NCI-H446 (cell line): Measurements from ENCODE around the gene SF3A2.
"Not testable (repeated sequence)": the region's sequence is repeated elsewhere in the genome, so short reads cannot be mapped to it uniquely, and the experiment has no call there.

Source experiments
- DNase-seq, 2 experiments: peaks; one replicate each; lab custom pipeline; 2025; lab: John Stamatoyannopoulos, UW

The SF3A2 gene

DNA sequence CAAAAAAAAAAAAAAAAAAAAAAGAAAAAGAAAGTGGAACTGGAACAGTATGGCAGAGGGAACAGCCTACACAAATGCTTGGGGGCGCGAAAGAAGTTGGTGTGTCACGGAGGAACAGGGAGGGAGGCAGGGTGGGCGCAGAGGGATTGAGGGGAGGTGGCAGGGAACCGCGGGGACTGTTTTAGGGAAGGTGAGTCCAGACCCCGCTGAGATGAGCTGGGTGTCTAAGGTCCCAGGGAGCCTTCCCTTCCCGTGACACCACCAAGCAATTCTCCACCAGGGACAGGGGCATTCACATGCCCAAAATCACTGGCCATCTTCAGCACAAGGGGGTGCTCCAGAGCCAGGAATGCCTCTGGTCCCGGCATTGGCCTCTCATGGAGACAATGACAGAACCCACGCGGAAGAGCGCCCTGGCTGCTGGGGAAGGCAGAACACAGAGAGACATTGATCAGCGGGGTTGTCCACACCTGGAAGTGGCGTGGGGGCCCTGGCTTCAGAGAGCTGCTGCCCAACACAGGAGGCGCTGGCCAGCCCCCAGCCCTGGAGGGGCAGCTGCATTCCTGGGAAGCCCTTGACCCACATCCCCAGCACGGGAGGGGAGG, 38.4 kb downstream of the SF3A2 start:
- peak; percentile 24 to 70 for DNase-seq

DNA sequence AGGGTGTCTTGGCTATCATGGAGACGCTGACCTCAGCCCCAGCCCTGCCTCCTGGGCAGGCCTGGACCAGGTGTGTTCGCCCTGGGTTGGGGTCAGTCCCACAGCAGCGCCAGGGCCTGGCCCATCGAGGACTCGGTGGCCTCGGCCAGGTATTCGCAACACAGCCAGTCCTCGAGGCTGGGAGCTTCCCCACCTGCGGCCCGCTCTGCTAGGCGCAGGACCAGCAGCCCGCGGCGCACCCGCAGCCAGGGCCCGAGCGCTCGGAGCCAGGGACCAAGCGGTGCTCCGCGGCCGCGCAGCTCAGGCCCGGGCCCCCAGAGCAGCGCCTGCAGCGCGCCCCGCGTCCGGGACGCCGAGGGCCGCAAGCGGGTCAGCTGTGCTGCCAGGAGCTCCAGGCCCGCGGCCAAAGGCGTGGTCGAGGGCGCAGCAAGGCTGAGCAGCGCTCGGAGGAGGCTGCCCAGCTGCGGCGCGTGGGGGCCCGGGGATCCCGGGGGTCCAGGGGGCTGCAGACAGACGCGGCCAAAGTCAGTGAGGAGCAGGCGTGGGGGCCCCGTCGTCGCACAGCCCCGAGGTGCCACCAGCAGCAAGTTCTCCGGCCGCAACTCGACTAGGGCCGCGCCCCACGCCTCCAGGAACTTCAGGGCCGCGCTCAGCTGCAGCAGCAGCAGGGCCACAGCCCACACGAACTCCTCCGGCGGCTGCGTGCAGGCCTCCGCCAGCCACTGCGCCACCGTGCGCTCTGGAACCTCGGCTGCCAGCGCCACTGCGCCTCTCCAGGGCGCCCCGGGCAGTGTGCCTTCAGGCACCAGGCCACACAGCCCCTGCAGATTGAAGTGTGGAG, 39.2 kb downstream of the SF3A2 start:
- DNase-seq, result no peak

DNA sequence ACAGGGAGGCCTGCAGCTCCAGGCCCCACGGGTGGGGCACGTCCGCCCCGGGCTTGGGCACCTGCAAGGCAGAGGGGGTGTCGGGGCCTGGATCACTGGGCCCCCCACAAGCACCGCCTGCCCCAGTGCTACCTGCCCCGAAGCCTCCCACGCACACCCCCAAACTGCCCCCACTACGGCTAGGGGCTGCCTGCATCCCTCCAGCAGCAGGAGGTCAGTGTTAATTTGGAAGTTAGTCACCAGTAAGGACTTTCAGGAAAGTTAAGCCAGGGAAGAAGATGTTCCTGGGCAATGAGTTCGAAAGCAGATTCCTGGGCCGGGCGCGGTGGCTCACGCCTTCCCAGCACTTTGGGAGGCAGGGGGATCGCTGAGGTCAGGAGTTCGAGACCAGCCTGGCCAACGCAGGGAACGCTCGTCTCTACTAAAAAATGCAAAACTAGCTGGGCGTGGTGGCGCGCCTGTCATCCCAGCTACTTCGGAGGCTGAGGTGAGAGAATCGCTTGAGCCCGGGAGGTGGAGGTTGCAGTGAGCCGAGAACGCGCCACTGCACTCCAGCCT, 39.9 kb downstream of the SF3A2 start:
- DNase-seq, result no peak

DNA sequence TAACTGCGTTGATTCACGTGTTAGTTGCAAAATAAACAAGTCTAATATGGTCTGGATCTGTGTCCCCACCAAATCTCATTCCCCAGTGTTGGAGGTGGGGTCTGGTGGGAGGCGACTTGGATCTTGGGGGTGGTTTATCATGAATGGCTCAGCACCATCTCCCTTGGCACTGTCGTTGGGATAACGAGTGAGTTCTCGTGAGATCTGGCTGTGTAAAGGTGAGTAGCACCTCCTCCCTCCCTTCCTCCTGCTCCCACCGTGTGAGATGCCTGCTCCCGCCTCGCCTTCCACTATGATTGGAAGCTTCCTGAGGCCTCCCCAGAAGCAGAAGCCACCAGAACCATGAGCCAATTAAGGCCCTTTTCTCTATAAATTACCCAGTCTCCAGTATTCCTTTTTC, 40.5 kb downstream of the SF3A2 start:
- DNase-seq, result no peak

DNA sequence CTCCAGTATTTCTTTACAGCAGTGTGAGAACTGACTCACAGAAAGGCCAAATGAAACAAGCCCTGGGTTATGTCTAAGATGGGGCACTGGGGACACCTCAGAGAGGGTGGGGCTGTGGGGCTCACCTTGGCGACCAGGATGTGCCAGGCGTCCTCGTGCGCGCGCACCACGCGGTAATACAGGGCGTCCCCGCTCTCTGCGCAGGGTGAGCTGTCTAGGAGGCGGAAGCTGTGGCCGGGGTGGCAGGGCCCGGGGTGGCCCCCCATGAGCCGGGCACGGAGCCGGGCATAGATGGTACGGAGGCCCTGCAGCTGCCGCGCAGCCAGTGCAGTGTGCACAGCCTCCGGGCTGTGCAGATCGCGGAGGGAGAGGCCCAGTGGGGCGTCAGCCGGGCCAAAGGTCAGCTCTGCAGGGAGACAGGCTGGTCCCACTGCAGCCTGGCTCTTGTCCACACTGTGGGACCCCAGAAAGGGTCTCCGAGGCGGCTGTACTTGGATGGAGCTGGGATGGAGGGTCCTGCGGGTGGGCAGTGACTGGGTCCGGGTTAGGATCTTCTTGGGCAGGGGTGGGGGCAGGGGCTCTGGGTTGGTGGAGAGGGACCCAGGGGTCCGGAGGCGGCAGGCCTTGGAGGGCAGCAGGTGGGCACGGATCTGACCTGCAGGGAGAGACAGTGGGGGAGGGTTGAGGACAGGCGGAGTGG, 42.0 kb downstream of the SF3A2 start:
- DNase-seq, result no peak

DNA sequence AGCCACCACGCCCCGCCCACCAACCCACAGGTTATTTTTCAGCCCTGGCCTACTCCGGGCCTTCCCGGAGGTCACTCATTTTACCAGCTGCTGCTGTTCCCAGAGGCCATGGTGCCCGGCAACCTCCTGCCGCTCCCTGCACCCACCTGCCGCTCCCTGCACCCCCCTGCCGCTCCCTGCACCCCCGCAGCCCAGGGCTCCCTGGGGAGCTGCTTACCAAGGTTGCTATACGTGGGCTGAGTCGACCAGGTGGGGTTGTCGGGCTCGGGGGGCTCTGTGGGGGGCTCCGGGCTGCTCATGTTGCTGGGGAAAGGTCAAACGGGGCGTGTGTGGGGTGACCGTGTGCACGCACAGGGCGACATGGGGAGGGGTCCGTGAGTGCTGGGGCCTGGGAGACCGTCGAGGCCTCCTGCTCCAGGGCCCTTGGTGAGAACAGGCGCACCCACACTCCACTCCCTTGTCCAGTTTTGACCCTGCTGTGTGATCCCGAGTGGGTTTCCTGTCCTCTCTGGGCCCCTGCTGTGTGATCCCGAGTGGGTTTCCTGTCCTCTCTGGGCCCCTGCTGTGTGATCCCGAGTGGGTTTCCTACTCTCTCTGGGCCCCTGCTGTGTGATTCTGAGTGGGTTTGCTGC, 44.1 kb downstream of the SF3A2 start:
- DNase-seq, result no peak

DNA sequence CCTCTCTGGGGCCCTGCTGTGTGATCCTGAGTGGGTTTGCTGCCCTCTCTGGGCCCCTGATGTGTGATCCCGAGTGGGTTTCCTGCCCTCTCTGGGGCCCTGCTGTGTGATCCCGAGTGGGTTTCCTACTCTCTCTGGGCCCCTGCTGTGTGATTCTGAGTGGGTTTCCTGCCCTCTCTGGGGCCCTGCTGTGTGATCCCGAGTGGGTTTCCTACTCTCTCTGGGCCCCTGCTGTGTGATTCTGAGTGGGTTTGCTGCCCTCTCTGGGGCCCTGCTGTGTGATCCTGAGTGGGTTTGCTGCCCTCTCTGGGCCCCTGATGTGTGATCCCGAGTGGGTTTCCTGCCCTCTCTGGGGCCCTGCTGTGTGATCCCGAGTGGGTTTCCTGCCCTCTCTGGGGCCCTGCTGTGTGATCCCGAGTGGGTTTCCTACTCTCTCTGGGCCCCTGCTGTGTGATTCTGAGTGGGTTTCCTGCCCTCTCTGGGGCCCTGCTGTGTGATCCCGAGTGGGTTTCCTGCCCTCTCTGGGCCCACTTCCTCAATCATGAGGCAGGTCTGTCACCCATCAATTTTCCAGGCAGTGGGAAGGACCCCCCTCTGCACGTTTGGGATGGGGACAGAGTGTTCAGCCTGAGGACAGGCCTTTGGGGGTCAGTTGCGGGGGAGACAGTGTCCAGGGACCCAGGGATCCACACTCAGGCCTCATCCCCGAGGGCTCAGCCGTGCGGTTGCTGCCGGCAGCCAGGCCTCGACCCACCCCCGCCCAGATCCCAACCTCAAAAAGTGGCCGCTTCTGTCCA, 44.8 kb downstream of the SF3A2 start:
- DNase-seq, result not testable (repeated sequence)

DNA sequence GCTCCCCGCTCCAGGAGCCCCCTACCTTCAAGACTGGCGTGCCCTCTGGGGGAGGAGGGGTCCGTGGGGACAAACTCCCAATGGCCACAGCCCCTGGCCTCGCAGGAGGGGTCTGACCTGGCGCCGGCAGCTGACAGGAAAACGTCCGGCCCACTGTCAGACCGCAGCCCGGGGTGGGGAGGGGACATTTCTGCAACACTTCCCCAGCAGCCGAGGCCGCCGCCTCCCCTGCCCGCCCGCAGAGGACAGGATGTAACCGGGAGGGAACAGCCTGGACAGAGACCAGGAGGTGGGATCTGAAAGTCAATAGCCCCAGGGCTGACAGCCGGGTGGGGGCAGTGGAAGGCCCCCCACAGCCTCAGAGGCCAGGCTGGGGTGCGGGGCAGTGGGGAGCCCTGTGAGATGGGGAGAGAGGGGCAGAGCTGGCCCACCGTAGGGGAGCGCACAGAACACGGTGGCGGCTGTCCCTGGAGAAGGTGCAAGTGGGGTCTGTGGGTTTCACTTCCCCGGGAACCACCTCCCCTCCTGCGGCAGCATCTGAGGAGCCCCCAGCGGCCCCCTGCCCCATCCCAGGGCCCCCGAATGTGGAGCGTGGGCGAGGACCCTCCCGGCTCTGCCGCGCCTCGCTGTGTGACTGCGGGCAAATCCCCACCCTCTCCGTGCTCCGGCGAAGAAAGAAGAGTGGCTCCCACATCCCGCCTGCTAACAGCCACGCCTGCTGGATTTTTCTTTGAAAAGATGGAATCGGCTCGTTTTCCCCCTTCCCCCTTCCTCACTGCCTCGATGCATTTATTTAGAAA, 45.6 kb downstream of the SF3A2 start, which contains the start of gene PEAK3:
Gene PEAK3, minus strand, starts transcription at position 114 of the 800 bp plus-strand sequence. CDS start 1,244 bp downstream, outside the sequence.
- no peak for DNase-seq

DNA sequence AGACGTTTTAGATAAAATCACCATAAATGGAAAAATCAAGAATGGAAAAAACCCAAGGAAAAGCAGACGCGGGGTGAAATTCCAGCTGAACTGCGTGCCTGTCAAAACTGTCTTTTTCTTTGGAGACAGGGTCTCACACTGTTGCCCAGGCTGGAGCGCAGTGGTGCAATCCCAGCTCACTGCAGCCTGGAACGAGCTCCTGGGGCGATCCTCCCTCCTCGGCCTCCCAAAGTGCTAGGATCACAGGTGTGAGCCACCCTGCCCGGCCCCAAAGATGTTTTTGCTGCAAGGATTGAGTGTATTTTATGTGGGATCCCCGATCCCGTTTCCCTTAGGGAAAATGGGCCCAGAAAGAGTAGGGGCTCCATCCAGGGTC, 46.2 kb downstream of the SF3A2 start:
- no peak for DNase-seq

DNA sequence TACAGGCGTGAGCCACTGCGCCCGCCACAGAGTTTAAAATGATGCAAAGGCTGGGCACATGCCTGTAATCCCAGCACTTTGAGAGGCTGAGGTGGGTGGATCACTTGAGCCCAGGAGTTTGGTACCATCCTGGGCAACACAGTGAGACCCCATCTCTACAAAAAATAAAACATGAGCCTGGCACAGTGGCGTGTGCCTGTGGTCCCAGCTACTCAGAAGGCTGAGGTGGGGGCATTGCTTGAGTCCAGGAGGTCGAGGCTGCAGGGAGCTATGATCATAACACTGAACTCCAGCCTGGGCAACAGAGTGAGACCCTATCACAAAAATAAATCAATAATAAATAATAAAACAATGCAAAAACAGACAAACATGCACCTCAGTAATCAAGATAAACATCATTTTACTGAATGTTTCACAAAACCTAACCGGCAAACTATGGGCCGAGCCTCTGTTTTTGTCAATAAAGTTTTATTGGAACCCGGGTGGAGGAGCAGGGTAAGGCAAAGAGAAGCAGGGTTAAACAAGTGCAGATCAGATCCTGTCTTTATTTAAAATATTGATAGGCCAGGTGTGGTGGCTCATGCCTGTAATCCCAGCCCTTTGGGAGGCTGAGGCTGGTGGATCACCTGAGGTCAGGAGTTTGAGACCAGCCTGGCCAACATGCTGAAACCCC, 47.3 kb downstream of the SF3A2 start:
- DNase-seq, result no peak

DNA sequence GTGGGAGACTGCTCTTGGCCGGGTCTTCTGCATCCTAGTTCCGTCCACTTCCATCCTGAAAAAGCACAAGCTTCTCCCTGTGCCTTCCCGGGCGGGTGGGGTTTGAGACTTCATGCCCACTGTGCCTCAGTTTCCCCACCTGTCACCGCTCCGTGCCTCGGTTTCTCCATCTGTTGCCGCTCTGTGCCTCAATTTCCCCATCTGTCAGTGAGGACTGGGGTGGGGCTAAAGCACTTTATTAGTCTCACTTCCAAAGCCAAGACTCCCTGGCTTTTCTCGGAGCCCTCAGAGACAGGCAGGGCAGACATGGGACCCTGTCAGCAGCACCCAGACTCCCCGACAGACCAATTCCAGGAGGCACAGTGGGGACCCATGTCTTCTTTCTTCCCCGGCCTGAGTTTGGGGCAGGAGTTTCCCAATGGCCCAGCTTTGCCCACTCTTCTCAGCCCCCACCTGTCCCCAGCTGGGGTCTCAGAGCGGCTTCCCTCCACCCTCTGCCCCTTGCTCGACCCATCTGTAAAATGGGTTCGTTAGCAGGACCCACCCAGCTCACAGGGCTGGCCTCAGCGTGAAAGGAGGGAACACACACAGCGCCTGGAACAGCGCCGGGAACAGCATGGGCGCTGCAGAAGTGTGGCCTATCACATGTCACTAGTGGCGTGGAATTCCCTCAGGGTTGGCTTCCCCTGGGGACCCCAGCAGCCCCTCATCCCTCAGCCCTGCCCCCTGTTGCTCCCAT, 49.9 kb downstream of the SF3A2 start:
- no peak for DNase-seq

DNA sequence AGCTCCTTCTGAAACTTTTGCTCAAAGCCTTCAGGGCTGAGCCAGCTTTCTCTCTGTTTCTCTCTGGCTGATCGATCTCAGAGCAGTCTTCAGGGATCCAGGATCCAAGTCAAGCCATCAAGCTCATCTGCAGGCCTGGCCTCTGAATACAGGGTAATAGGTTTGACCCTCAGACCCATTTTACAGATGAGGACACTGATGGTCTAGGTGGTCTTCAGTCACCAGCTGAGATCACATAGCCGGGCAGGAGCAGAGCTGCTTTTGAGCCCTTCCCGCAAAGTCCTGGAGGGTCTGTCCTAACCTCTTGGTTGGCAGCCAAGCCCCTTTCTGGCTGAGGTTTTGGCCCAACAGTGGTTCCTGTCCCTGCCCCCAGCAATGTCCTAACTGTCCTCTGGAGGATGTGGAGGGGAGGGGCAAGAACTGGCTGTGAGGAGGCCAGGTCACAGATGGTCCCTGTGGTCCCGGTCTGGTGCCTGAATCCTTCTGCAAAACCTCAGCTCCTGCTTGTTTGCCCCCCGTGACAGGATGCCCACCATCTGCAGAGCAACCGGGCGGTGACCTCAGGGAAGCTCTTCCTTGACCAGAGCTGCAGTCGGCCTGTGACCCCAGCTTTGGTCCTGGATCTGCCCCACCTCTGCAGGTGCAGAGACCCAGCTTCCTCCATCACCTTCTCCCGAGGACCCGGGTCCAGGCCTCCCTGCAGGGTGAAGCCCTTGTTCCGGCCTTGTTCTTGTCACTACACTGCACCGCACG, 51.1 kb downstream of the SF3A2 start:
- DNase-seq, result no peak

DNA sequence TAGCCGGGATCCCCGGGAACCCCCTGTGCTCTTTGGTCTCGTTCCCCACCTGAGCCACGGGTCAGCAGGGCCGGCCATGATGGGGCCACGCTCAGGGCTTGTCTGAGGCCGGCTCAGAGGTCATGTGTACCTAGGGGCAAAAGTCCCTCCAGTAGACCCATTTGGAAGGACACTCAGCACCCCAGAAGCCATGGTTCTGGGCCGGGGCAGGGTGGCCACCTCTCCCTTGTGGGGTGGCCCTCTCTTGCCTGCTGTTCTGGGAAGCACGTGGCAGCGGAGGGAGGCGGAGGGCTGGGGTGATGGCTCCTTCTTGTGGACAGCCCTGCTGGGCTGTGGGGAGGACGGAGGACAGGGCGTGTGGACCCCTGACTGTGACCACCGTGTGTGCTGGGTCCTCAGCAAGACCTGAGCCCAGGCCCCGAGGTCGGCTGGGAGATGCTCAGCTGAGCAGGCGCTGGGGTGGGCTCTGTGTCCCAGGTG, 51.8 kb downstream of the SF3A2 start:
- DNase-seq, result no peak

DNA sequence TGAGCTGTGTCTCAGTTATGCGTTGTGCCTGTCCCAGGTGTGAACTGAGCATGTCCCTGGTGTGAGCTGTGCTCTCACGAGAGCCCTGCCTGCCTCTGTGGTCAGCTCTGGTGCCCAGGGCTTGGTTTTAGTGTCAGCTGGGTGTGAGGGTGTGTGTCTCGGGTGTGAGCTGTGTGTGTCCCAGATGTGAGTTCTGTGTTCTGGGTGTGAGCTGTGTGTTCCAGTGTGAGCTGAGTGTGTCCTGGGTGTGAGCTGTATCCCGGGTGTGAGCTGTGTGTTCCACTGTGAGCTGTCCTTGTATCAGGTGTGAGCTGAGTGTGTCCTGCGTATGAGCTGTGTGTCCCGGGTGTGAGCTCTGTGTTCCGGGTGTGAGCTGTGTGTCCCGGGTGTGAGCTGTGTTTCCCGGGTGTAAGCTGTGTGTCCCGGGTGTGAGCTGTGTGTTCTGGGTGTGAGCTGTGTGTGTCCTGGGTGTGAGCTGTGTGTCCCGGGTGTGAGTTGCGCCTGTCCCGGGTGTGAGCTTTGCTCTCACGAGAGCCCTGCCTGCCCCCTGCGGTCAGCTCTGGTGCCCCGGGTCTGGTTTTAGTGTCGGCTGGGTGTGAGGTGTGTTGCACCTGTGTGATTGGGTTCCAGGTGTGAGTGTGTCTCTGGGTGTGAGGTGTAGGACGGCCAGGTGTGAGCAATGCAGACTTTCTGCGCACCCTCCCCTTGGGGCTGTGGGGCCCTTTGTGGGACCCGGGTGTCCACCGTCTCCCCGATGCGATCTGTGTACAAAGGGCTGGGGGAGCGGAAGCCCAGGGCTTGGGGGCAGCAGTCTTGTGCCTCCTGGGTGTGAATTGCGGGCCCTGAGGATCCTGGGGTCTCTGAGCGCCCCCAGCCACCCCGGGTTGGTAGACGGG, 52.4 kb downstream of the SF3A2 start:
- DNase-seq, result no peak

DNA sequence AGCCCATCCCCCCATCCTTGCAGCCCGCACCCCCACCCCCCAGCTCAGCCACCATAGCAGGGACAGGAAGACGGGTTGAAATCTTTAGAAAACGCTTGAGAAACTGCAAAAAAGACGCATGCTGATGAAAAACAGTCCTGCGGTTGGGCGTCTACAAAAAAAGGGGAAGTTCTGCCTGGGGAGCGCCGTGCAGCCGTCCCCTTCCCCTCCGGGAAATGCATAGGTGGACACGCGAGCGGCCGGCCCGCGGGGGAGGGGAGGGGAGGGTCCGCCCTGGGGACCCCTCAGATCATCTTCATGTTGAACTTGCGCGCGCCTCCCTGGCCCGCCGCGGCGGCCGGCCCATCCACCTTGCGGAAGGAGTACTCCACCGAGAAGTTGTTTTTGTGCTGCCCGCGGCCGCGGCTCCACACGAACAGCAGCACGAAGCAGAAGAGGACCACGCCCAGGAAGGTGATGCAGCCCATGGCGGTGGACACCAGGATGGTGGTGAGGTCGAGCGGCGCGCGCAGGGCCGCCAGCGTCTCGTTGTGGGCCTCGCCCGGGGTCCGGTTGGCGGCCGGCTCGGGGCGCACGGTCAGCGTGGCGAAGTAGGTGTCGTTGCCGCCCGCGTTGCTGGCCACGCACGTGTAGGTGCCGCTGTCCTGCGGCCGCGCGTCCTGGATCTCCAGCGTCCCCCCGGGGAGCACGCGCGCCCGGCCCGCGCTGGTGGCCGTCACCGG, 53.3 kb downstream of the SF3A2 start:
- no peak for DNase-seq

DNA sequence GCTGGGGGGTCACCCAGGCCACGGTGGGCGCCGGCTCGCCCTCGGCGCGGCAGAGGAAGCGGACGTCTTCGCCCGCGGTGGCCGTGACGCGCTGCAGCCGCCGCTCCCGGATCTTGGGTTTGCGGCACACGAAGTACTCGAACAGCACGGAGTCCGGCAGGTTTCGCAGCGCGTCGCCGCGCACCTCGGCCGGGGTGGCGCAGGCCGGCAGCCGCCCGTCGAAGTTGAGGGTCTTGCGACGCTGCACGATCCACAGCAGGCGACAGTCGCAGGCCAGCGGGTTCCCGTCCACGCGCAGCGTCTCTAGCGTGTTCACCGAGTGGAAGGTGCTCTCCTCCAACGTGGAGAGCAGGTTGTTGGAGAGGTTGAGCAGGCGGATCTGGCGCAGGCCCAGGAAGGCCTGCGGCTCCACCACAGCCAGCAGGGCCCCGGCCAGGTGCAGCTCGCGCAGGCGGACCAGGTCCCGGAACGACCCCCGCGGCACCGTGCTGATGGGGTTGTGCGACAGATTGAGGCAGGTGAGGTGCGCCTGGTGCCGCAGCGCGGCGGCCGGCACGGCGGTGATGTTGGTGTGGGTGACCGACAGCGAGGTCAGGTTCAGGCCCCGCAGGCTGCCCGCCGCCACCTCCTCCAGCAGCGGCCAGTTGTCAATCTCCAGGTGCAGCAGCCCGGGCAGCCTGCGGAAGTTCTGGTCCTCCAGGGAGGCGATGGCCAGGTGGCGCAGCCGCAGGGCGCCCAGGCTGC, 54.0 kb downstream of the SF3A2 start:
- DNase-seq, result no peak
